Esophagus muscularis mucosa (tissue), 4 donors: ENCODE measurements around the gene DCAF11. TPM values are rescaled to one million over a fixed set of nuclear protein-coding genes. Genes with fewer than 3 reads are reported as not detected.

Source experiments
- DNase-seq: peaks from one replicate; pipeline ENCODE4 v3.0.0-alpha.2; 2017; ENCODE audit errors: extremely low spot score
- H3K27ac ChIP-seq, 4 donors: fragments of 200-600 bp; sonication (generic); replicated peaks in 1 of 4; 1 replicate in 3 of 4; 2 replicates in 1 of 4; pipeline ENCODE4 v1.5.1; 2016 to 2019; ENCODE audit warnings: mild to moderate bottlenecking in 1 of 4
- H3K27me3 ChIP-seq, 4 donors: fragments of 200-600 bp; sonication (generic); one replicate each; pipeline versions ENCODE4 v1.5.1 to v1.6.0; 2016 to 2019
- H3K36me3 ChIP-seq, 4 donors: fragments of 200-600 bp; sonication (generic); one replicate each; pipeline ENCODE4 v1.5.1; 2016 to 2019
- H3K4me1 ChIP-seq, 4 donors: fragments of 200-600 bp; sonication (generic); one replicate each; pipeline ENCODE4 v1.5.1; 2016 to 2019
- H3K4me3 ChIP-seq, 4 donors: fragments of 200-600 bp; sonication (generic); 1 replicate in 2 of 4; 2 replicates in 2 of 4; pipeline ENCODE4 v1.5.1; 2016 to 2019; ENCODE audit warnings: mild to moderate bottlenecking in 4 of 4, moderate library complexity in 1 of 4
- H3K9me3 ChIP-seq, 4 donors: fragments of 200-600 bp; sonication (generic); 1 replicate in 3 of 4; 2 replicates in 1 of 4; pipeline ENCODE4 v1.5.1; 2016 to 2019
- EP300 ChIP-seq: sonication (generic); formaldehyde crosslinking; IDR thresholded peaks from one replicate; pipeline ENCODE4 v1.6.1; 2017; ENCODE audit warnings: antibody characterized with exemption
- POLR2A ChIP-seq: fragments of 450-650 bp; IDR thresholded peaks from one replicate; pipeline ENCODE4 v1.6.1; 2017; ENCODE audit warnings: antibody characterized with exemption, moderate library complexity, mild to moderate bottlenecking, low read depth
- POLR2AphosphoS5 ChIP-seq, 2 donors: sonication (generic); formaldehyde crosslinking; IDR thresholded peaks; one replicate each; pipeline ENCODE4 v1.6.1; 2017; ENCODE audit warnings: antibody characterized with exemption in 2 of 2
- WGBS: methylation state at CpG from one replicate; pipeline ENCODE4 v1.1.5; 2018; 5-methylcytosine and 5-hydroxymethylcytosine counted together
- intact Hi-C: fragments of 100-400 bp; cut with DNase I; formaldehyde crosslinking; loops from one replicate; pipeline ENCODE4 v1.15.1; 2023
- total RNA-seq, 4 donors: library from RNA; depleted of rRNA; stranded (reverse); fragments of >200 nt; gene quantifications; one replicate each; pipeline versions ENCODE4 v1.1.0 to v1.2.1, GENCODE V29; 2016
- TF ChIP-seq, protein P1 (sequence below), 3 experiments: fragments of 200-600 bp in 2 of 3; fragments of 450-650 bp in 1 of 3; sonication (generic) in 2 of 3; IDR thresholded peaks; one replicate each; pipeline ENCODE4 v1.5.1; 2017 to 2019; ENCODE audit warnings: antibody characterized with exemption in 3 of 3, mild to moderate bottlenecking in 2 of 3, moderate library complexity in 1 of 3

DCAF11 gene
- total RNA-seq, 4 donors from 2014 or later, result 56.0 to 74.9 (median 66.8) TPM

DNA sequence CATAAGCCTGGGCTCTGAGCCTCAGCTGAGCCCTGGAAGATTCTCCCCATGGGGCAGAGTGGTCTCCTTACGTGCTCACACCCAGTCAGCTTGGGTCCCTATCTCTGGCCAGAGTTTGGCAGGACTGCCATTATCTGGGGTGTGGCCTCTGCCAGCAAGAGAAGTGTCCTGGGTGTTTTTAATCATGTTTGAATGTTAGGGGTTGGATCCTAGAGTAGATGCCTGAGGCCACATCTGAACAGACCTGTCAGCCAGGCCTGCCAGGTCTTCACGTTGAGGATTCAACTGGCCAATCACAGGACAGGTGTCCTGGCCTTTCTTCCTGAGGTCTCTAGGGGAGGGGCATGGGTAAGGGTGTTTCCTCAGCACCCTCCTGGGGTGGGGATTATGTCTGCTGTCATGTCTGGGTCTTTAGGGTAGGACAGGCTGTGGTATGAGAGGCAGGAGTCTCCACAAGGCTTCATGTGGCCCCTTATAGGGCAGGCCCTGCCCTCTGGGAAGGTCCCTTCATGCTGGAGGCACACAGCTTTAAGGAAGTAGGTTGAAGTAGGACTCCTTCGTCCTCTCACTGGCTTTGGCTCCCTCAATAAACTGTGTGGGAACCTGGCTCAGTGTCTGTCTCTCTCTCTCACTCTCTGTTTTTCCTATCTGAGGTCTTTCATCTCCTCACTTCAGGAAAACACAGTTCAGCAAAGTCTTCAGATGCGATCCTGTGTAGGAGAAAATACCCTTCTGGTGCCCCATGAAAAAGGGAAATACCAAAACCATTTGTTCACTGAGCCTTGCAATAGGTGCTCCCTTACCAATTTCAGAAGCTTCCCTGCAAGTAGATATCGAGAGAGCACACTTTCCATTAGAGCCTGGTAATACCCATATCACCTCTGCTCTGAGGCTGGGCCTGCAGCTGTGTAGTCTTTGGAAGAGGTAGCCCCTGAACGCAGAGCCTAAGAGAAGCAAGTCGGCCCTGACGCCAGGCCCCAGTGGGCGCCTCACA, 9.1 kb downstream of the DCAF11 start:
- TF ChIP-seq POLR2A (no peak), EP300 (no peak), POLR2AphosphoS5 (IDR thresholded peaks at IDR 0.05) (no peak)
- TF ChIP-seq, protein P1, sequence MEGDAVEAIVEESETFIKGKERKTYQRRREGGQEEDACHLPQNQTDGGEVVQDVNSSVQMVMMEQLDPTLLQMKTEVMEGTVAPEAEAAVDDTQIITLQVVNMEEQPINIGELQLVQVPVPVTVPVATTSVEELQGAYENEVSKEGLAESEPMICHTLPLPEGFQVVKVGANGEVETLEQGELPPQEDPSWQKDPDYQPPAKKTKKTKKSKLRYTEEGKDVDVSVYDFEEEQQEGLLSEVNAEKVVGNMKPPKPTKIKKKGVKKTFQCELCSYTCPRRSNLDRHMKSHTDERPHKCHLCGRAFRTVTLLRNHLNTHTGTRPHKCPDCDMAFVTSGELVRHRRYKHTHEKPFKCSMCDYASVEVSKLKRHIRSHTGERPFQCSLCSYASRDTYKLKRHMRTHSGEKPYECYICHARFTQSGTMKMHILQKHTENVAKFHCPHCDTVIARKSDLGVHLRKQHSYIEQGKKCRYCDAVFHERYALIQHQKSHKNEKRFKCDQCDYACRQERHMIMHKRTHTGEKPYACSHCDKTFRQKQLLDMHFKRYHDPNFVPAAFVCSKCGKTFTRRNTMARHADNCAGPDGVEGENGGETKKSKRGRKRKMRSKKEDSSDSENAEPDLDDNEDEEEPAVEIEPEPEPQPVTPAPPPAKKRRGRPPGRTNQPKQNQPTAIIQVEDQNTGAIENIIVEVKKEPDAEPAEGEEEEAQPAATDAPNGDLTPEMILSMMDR (IDR thresholded peaks at IDR 0.05), result no peak
- H3K36me3 ChIP-seq, result peaks cover 22 to 61% (median 54%) of the 10 kb centered on the region in 4 donors
- DNase-seq, result no peak
- intact Hi-C loops, result no loop called here
- H3K4me3 ChIP-seq, result no peak overlapping the region
- no peaks in the 10 kb centered on the region for H3K9me3 ChIP-seq
- WGBS, result 92% methylated on average over 8 of the region's 9 CpGs
- H3K4me1 ChIP-seq, result no peaks in the 10 kb centered on the region
- no peak overlapping the region for H3K27ac ChIP-seq
- no peaks in the 10 kb centered on the region for H3K27me3 ChIP-seq

DNA sequence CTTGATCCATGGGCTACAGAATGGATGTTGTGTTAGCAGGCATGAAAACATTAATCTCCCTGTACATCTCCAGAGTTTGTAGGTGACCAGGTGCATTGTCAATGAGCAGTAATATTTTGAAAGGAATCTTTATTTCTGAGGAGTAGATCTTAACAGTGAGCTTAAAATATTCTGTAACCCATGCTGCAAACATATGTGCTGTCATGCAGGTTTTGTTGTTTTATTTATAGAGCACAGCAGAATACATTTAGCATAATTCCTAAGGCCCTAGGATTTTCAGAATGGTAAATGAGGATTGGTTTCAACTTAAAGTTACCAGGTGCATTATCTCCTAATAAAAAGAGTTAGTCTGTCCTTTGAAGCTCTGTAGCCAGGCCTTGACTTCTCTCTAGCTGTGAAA, 12.4 kb downstream of the DCAF11 start:
- no peak for DNase-seq
- no peaks in the 10 kb centered on the region for H3K9me3 ChIP-seq
- H3K27ac ChIP-seq, result no peak overlapping the region
- TF ChIP-seq POLR2A, result no peak
- no peak for TF ChIP-seq EP300
- no peak for TF ChIP-seq POLR2AphosphoS5 (IDR thresholded peaks at IDR 0.05)
- TF ChIP-seq, protein P1 (IDR thresholded peaks at IDR 0.05), result no peak
- H3K4me3 ChIP-seq, result no peak overlapping the region
- peaks cover 7 to 28% (median 22%) of the 10 kb centered on the region in 4 donors for H3K36me3 ChIP-seq
- H3K27me3 ChIP-seq, result no peaks in the 10 kb centered on the region
- H3K4me1 ChIP-seq, result peaks cover 8 to 16% (median 12%) of the 10 kb centered on the region in 4 donors
- intact Hi-C loops, result no loop called here

DNA sequence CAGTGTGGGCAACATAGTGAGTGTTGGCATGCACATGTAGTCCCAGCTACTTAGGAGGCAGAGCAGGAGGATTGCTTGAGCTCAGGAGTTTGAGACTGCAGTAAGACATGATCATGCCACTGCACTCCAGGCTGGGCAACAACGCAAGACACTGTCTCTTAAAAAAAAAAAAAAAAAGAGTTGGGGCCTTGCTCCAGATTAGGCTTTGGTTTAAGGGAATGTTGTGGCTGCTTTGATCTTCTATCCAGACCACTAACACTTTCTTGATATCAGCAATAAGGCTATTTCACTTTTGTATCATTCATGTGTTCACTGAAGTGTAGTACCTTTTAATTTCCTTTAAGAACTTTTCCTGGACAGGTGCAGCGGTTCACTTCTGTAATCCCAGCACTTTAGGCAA, 13.1 kb downstream of the DCAF11 start:
- no peaks in the 10 kb centered on the region for H3K27me3 ChIP-seq
- WGBS, result 91% methylated on average over 2 of the region's 2 CpGs
- DNase-seq, result no peak
- TF ChIP-seq EP300 (no peak), POLR2AphosphoS5 (IDR thresholded peaks at IDR 0.05) (no peak), POLR2A (no peak)
- TF ChIP-seq, protein P1 (IDR thresholded peaks at IDR 0.05), result no peak
- H3K27ac ChIP-seq, result no peak overlapping the region
- H3K9me3 ChIP-seq, result no peaks in the 10 kb centered on the region
- intact Hi-C loops, result no loop called here
- no peak overlapping the region for H3K4me3 ChIP-seq
- peaks cover 0 to 21% (median 15%) of the 10 kb centered on the region in 4 donors for H3K36me3 ChIP-seq
- peaks cover 9 to 21% (median 16%) of the 10 kb centered on the region in 4 donors for H3K4me1 ChIP-seq

DNA sequence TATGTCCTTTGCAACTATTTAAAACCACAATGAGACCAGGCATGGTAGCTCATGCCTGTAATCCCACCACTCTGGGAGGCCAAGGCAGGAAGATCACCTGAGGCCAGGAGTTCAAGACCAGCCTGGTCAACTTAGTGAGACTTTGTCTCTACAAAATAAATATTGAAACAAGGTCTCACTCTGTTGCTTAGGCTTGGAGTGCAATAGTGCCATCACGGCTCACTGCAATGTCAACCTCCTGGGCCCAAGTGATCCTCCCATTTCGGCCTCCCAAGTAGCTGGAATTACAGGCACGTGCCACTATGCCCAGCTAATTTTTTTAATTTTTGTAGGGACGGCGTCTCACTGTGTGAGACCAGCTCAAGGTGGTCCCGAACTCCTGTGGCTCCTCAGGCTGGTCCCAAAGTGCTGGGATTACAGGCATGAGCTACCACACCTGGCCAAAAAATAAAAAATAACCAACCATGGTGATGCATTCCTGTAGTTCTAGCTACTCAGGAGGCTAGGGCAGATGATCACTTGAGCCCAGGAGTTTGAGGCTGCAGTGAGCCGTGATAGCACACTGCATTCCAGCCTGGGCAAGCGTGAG, 14.9 kb downstream of the DCAF11 start:
- no peak overlapping the region for H3K27ac ChIP-seq
- H3K36me3 ChIP-seq, result peaks cover 0 to 3% (median 0%) of the 10 kb centered on the region in 4 donors
- 97% methylated on average over 8 of the region's 8 CpGs for WGBS
- no peaks in the 10 kb centered on the region for H3K27me3 ChIP-seq
- H3K4me1 ChIP-seq, result peaks cover 9 to 21% (median 16%) of the 10 kb centered on the region in 4 donors
- intact Hi-C loops, result no loop called here
- no peak overlapping the region for H3K4me3 ChIP-seq
- H3K9me3 ChIP-seq, result no peaks in the 10 kb centered on the region
- TF ChIP-seq, protein P1 (IDR thresholded peaks at IDR 0.05), result no peak
- TF ChIP-seq EP300 (no peak), POLR2AphosphoS5 (IDR thresholded peaks at IDR 0.05) (no peak), POLR2A (no peak)
- DNase-seq, result no peak
